AG04449 (cell line): ENCODE results near the gene IL17RD.

Experiments used
- CTCF ChIA-PET: fragments of 350-600 bp; formaldehyde crosslinking; extraction: SDS; loops from one replicate; lab custom pipeline; 2021; ENCODE audit warnings: antibody characterized with exemption; lab: Yijun Ruan, JAX
- POLR2A ChIA-PET: fragments of 400-600, 350-600 bp; formaldehyde crosslinking; extraction: SDS; loops from one replicate; lab custom pipeline; 2020; ENCODE audit warnings: antibody characterized with exemption, inconsistent platforms; lab: Yijun Ruan, JAX
- DNase-seq: peaks from one replicate; pipeline ENCODE4 v3.0.0-alpha.2; 2010; ENCODE audit warnings: low read depth, low spot score
- H3K4me3 ChIP-seq: 2 replicates; pipeline ENCODE4 v1.5.1; 2011; ENCODE audit warnings: low read depth, mild to moderate bottlenecking, control low read depth, low read length
- TF ChIP-seq, protein P1 (sequence below): IDR thresholded peaks from one replicate; pipeline ENCODE4 v1.5.1; 2011; ENCODE audit warnings: mild to moderate bottlenecking, moderate library complexity, low read length, control low read depth, inconsistent platforms; ENCODE audit not compliant: insufficient read depth; ENCODE audit errors: missing control alignments

The IL17RD gene

DNA sequence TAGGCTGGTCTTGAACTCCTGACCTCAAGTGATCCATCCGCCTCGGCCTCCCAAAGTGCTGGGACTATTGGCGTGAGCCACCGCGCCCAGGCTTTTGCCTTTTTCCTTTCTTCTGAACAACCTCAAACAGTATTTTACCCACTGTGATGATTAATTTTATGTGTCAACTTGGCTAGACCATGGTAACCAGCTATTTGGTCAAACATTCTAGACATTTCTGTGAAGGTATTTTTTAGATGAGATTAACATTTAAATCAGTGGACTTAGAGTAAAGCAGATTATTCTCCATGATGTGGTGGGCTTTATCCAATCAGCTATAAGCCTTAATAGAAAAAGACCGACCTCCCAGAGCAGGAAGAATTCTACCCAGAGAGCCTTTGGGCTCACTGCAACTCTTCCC, 98.7 kb downstream of the IL17RD start:
- TF ChIP-seq, protein P1, sequence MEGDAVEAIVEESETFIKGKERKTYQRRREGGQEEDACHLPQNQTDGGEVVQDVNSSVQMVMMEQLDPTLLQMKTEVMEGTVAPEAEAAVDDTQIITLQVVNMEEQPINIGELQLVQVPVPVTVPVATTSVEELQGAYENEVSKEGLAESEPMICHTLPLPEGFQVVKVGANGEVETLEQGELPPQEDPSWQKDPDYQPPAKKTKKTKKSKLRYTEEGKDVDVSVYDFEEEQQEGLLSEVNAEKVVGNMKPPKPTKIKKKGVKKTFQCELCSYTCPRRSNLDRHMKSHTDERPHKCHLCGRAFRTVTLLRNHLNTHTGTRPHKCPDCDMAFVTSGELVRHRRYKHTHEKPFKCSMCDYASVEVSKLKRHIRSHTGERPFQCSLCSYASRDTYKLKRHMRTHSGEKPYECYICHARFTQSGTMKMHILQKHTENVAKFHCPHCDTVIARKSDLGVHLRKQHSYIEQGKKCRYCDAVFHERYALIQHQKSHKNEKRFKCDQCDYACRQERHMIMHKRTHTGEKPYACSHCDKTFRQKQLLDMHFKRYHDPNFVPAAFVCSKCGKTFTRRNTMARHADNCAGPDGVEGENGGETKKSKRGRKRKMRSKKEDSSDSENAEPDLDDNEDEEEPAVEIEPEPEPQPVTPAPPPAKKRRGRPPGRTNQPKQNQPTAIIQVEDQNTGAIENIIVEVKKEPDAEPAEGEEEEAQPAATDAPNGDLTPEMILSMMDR = no peak
- no peak for DNase-seq
- POLR2A ChIA-PET = no interaction called here
- no peak overlapping the region for H3K4me3 ChIP-seq
- CTCF ChIA-PET = interaction anchor here (1.0 kb wide), 2 partner anchors 11 to 78 kb away, joined by 3 to 4 read pairs; no protein-coding TSS in a partner anchor

DNA sequence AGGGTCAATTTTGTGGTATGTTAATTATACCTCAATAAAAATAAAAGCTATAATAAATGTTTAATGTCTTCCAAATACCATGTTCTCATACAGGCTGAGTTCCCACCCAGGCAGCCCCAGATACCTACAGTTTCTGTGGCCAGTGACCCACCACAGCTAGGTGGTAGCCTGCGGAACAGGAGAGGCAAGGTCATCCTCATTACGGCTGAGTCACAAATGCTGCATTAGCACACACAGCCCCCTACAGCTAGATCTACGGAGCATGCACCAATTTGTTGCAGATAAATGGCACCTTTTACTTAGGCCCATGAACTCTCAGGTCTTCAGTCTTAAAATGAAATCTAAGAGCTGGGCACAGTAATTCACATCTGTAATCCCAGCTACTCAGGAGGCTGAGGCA, 99.6 kb downstream of the IL17RD start:
- TF ChIP-seq, protein P1 = no peak
- no peak for DNase-seq
- ChIA-PET CTCF (interaction anchor here (1.0 kb wide), 2 partner anchors 12 to 77 kb away, joined by 3 to 4 read pairs; no protein-coding TSS in a partner anchor), POLR2A (no interaction called here)
- H3K4me3 ChIP-seq = no peak overlapping the region

DNA sequence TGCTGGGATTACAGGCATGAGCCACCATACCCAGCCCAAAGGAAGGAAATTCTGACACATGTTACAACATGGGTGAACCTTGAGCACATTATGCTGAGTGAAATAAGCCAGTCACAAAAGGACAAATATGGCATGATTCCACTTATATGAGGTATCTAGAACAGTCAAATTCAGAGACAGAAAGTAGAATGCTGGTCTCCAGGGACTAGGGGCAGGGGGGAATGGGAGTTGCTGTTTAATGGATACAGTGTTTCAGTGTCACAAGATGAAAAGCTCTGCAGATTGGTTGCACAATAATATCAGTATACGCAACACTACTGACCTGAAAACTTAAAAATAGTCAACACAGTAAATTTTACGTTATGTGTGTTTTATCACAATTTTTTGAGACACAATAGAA, 100.6 kb downstream of the IL17RD start:
- CTCF ChIA-PET = no interaction called here
- TF ChIP-seq, protein P1 = no peak
- POLR2A ChIA-PET = no interaction called here
- DNase-seq = no peak
- no peak overlapping the region for H3K4me3 ChIP-seq

DNA sequence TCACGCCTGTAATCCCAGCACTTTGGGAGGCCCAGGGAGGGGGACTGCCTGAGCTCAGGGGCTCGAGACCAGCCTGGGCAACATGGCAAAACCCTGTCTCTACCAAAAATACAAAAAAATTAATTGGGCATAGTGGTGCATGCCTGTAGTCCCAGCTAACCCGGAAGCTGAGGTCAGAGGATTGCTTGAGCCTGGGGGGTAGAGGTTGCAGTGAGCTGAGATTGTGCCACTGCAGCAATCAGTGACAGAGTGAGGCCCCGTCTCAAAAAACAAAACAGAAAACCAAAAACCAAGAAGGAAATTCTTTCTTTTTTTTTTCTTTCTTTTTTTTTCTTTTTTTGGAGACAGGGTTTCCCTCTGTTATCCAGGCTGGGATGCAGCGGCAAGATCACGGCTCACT, 101.2 kb downstream of the IL17RD start:
- no peak for DNase-seq
- CTCF ChIA-PET = interaction anchor here (1.6 kb wide), 1 partner anchor 18 kb away, joined by 3 read pairs; no protein-coding TSS in a partner anchor
- POLR2A ChIA-PET = no interaction called here
- no peak overlapping the region for H3K4me3 ChIP-seq
- TF ChIP-seq, protein P1 = no peak

DNA sequence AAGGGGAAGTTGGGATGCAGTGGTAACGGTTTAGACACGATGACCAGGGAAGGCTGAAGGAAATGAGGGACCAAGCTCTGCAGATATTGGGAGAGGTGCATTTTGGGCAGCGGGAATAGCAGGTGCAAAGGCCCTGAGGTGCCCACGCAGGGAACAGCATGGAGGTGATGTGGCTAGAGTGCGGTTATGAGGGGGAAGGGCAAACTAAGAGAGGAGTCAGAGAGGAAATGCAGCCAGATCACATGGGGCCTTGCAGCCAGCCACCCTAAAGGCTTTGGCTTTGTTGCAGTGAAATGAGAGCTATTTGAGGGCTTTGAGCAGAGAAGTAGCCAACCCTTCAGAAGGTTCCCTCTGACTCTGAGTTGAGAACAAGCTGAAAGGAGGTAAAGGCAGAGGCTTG, 102.1 kb downstream of the IL17RD start:
- TF ChIP-seq, protein P1 = no peak
- H3K4me3 ChIP-seq = no peak overlapping the region
- no peak for DNase-seq
- ChIA-PET CTCF (interaction anchor here (1.6 kb wide), 1 partner anchor 17 kb away, joined by 3 read pairs; no protein-coding TSS in a partner anchor), POLR2A (no interaction called here)

DNA sequence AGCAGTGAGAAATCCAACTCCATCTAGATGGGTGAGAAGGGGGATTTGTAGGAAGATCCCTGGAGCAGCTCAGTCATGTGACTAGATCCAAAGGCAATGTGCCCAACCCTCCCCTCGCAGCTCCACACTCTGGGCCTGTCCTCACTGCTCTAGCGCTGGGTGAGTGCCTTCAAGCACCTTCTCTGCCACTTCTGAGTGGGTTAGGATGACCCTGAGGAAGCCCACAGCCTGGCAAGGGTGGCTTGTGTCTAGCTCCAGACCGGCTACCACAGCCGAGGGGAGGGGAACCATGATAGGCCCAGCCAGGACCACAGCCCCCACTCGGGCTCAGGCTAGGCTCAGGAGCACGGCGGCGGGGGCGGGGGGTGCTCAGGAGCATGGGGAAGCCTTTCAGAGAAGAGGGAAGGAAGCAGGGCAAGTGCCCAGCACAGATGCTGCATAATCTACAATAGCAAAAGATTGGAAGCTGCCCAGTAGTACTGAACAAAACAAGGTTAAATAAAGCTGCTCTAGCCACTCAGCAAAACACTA, 103.0 kb downstream of the IL17RD start:
- POLR2A ChIA-PET = no interaction called here
- no peak overlapping the region for H3K4me3 ChIP-seq
- DNase-seq = no peak
- TF ChIP-seq, protein P1 = no peak
- CTCF ChIA-PET = no interaction called here
